Coronary artery (tissue), 2 donors: ENCODE results near the gene TBKBP1.

Experiments used
- DNase-seq: peaks from one replicate; pipeline ENCODE4 v3.0.0-alpha.2; 2017; ENCODE audit warnings: low spot score
- H3K27ac ChIP-seq, 2 donors: fragments of 200-600 bp; sonication (generic); one replicate each; pipeline ENCODE4 v1.5.1; 2016 to 2019
- H3K4me3 ChIP-seq: fragments of 200-600 bp; sonication (generic); 2 replicates; pipeline ENCODE4 v1.5.1; 2016; ENCODE audit warnings: mild to moderate bottlenecking, moderate library complexity
- TF ChIP-seq, protein P1 (sequence below): fragments of 200-600 bp; sonication (generic); IDR thresholded peaks from one replicate; pipeline ENCODE4 v1.5.1; 2019; ENCODE audit warnings: antibody characterized with exemption

The TBKBP1 gene

DNA sequence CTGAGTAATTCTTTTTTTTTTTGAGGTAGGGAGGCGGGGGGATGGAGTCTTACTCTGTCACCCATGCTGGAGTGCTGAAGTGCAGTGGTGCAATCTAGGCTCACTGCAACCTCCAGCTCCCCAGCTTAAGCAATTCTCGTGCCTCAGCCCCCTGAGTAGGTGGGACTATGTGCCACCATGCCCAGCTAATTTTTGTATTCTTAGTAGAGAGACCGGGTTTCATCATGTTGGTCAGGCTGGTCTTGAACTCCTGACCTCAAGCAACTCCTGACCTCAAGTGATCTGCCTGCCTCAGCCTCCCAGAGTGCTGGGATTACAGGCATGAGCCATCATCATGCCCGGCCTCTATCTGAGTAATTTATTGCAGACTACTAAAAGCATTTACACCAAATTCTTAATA lies 24.9 kb upstream of the TBKBP1 start:
- no peak for DNase-seq
- Histone ChIP-seq H3K4me3 (no peak overlapping the region), H3K27ac (no peak overlapping the region)

DNA sequence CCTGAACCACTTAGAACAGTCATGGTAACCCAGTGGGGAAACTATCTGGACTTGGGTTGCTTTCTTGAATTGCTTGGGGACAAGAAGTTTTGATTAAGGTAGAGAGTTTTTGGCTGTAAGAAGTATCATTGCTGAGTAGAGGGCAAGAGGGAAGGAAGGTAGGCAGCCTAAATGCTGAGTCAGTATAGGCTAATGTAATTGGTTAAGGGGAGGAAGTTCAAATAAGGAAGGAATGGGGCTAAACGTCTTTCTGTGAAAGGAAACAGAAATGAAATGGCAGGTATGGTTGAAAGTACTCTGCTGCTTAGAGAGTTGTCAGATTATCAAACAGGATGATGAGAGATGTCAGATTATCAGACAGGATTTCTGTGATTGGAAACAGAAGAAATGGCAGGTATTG lies 23.9 kb upstream of the TBKBP1 start:
- Histone ChIP-seq H3K27ac (no peak overlapping the region), H3K4me3 (no peak overlapping the region)
- DNase-seq: no peak
- TF ChIP-seq, protein P1, sequence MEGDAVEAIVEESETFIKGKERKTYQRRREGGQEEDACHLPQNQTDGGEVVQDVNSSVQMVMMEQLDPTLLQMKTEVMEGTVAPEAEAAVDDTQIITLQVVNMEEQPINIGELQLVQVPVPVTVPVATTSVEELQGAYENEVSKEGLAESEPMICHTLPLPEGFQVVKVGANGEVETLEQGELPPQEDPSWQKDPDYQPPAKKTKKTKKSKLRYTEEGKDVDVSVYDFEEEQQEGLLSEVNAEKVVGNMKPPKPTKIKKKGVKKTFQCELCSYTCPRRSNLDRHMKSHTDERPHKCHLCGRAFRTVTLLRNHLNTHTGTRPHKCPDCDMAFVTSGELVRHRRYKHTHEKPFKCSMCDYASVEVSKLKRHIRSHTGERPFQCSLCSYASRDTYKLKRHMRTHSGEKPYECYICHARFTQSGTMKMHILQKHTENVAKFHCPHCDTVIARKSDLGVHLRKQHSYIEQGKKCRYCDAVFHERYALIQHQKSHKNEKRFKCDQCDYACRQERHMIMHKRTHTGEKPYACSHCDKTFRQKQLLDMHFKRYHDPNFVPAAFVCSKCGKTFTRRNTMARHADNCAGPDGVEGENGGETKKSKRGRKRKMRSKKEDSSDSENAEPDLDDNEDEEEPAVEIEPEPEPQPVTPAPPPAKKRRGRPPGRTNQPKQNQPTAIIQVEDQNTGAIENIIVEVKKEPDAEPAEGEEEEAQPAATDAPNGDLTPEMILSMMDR: no peak

More for the DNA sequence above, 24.9 kb upstream of the TBKBP1 start:
- TF ChIP-seq, protein P1: no peak

DNA sequence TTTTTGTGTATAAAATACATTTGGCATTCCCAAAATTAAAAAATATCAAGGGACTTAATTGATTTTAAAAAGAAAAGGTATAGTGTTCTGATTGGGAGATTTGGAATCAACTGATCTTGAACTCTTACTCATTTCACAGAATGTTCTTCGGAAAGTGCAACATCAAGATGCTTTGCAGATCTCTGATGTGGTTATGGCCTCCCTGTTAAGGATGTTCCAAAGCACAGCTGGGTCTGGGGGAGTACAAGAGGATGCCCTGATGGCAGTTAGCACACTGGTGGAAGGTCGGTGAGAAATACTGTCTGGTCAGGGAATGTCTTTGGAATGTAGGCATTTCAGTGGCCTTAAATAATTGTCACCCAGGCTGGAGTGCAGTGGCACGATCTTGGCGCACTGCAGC lies 19.5 kb upstream of the TBKBP1 start:
- no peak for DNase-seq
- Histone ChIP-seq H3K4me3 (no peak overlapping the region), H3K27ac (no peak overlapping the region)
- TF ChIP-seq, protein P1: no peak

DNA sequence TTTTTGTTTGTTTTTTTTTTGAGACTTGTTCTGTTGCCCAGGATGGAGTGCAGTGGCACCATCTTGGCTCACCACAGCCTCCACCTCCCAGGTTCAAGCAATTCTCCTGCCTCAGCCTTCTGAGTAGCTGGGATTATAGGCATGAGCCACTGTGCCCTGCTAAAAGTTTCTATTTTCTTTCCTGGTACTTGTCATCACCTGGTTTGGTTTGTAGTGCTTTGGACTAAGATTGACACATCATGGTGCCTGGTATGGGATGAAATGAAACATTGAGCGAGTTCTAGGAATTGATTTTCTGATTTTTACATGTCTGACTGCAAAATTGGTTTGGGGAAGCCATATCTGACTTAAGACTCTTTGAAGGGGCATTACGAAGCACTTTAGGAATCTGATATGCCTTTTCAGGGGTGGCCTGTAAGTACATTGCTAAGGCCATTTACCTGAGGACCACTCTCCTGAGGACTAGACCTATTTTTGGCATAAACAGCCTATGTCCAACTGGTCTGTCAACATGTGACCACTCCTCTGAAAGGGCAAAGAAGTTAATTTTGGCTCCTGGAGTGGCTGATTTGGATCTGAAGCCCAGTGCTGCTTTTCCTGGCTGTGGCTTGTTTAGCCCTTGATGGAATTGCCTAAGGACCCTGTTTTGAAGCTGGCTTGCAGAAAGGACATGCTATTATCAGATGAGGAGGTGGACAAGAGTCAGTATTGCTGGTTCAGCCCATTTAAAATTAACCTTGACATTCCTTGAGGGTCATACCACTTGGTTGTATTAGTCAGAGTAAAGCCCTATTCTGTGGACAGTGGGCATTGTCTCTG lies 18.4 kb upstream of the TBKBP1 start:
- TF ChIP-seq, protein P1: no peak
- DNase-seq: no peak
- Histone ChIP-seq H3K27ac (no peak overlapping the region), H3K4me3 (no peak overlapping the region)

DNA sequence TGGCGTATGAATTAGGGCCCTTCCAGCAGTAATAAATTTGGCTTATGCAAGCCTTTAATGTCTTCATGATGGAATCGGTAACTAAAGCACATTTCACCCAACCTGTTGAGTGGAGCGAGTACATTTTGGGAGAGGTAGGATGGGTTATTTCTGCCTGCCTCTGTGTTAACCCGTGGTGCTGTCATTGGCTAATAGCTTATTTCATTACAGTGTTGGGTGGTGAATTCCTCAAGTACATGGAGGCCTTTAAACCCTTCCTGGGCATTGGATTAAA lies 17.8 kb upstream of the TBKBP1 start:
- H3K27ac ChIP-seq: no peak overlapping the region
- DNase-seq: no peak
- TF ChIP-seq, protein P1: no peak
- H3K4me3 ChIP-seq: no peak overlapping the region

DNA sequence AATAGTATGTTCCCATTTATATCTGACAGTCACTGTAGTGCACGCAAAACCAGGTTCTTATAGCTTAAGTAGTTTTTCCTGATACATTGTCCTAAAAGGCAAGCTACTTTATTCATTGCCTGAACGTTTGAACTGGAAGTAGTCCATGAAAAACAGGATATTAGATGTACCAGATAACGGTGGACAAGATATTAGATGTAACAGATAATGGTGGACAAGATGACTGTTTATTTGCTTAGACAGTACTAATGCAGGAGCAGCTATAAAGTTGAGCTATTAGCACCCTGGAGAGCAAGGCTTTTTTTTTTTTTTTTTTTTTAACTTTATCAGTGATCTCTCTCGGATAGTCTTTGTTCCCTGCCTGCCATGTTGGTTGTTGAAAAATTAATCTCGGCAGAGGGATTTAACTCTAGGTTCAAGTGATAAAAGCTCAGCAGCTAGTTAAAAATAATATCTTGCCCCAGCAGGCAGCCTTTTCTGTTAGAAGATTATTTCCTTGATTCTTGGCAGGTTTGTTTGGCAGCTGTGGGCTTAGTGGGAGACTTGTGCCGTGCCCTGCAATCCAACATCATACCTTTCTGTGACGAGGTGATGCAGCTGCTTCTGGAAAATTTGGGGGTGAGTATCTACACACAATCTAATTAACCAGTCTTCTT lies 17.3 kb upstream of the TBKBP1 start:
- H3K27ac ChIP-seq: no peak overlapping the region
- TF ChIP-seq, protein P1: no peak
- no peak for DNase-seq
- H3K4me3 ChIP-seq: no peak overlapping the region

DNA sequence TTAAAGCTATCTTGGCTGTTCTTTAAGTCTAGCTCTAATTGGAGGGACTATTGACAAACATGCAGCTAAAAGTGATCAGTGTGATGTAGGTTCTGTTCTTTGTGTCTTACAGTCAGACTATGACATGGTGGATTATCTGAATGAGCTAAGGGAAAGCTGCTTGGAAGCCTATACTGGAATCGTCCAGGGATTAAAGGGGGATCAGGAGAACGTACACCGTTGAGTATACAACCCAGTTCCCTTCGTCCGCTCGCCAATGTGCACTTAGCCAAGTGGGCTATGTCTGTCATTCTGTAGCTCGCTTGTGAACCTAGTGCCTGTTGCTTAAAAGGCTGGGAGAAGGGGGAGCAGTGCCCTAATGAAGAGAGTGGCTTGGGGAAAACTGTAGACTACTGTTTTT lies 15.8 kb upstream of the TBKBP1 start:
- no peak overlapping the region for H3K4me3 ChIP-seq
- DNase-seq: no peak
- TF ChIP-seq, protein P1: no peak
- H3K27ac ChIP-seq: no peak overlapping the region
